IMR-90 (cell line): Measurements from ENCODE around the gene IGFBPL1. TPM values are rescaled to one million over a fixed set of nuclear protein-coding genes. Genes with fewer than 3 reads are reported as not detected.

Source experiments
- ATAC-seq: fragments of 200-7000 bp; cut with Tn5 transposase; 2 replicates; pipeline ENCODE4 v1.9.1; 2020; ENCODE audit warnings: low read depth, mild to moderate bottlenecking, moderate library complexity
- BruUV-seq: library from RNA; stranded (reverse); fragments of 400-500 nt; replicated peaks from 2 replicates; lab custom pipeline; 2021; lab: Mats Ljungman, UMichigan
- CTCF ChIA-PET: fragments of 300-600 bp; formaldehyde crosslinking; extraction: SDS; loops from one replicate; lab custom pipeline; 2021; ENCODE audit warnings: antibody characterized with exemption; lab: Yijun Ruan, JAX
- POLR2A ChIA-PET: fragments of 300-600 bp; sonication (Branson Sonifier 250); formaldehyde crosslinking; loops from one replicate; lab custom pipeline; 2022; ENCODE audit warnings: antibody characterized with exemption; ENCODE audit not compliant: unreplicated experiment; lab: Charles Lee
- DNase-seq: peaks from one replicate; pipeline ENCODE4 v3.0.0; 2013
- H2AFZ ChIP-seq: replicated peaks from 2 replicates; pipeline ENCODE3; 2013; ENCODE audit warnings: low read length, mild to moderate bottlenecking; ENCODE audit not compliant: poor library complexity
- H2AK5ac ChIP-seq: 2 replicates; pipeline ENCODE4 v1.6.1; 2013; ENCODE audit warnings: low read depth, low read length, inconsistent platforms
- H2AK9ac ChIP-seq: replicated peaks from 2 replicates; pipeline ENCODE3; 2013; ENCODE audit warnings: mild to moderate bottlenecking, low read depth, low read length, moderate library complexity; ENCODE audit not compliant: poor library complexity
- H2BK120ac ChIP-seq: 2 replicates; pipeline ENCODE4 v1.6.1; 2013; ENCODE audit warnings: low read depth, low read length, inconsistent platforms
- H2BK15ac ChIP-seq: 3 replicates; pipeline ENCODE4 v1.6.1; 2013; ENCODE audit warnings: low read depth, low read length, inconsistent platforms
- H2BK20ac ChIP-seq: 2 replicates; pipeline ENCODE4 v1.6.1; 2013; ENCODE audit warnings: low read depth, mild to moderate bottlenecking, inconsistent platforms, low read length, moderate library complexity
- H2BK5ac ChIP-seq: 2 replicates; pipeline ENCODE4 v1.6.1; 2013; ENCODE audit warnings: mild to moderate bottlenecking, low read depth, low read length, inconsistent platforms; ENCODE audit not compliant: poor library complexity, severe bottlenecking
- H3K14ac ChIP-seq: replicated peaks from 2 replicates; pipeline ENCODE4 v1.6.1; 2013; ENCODE audit warnings: low read depth, low read length, inconsistent platforms
- H3K18ac ChIP-seq: 2 replicates; pipeline ENCODE4 v1.6.1; 2013; ENCODE audit warnings: low read depth, low read length, control low read depth
- H3K23ac ChIP-seq: 2 replicates; pipeline ENCODE4 v1.6.1; 2013; ENCODE audit warnings: low read depth, low read length, inconsistent platforms
- H3K27ac ChIP-seq: 2 replicates; pipeline ENCODE4 v1.5.1; 2013; ENCODE audit warnings: mild to moderate bottlenecking, control low read depth, low read length; ENCODE audit not compliant: insufficient read depth
- H3K27me3 ChIP-seq: 2 replicates; pipeline ENCODE4 v1.6.1; 2013; ENCODE audit warnings: low read length; ENCODE audit not compliant: control insufficient read depth, insufficient read depth
- H3K36me3 ChIP-seq: 2 replicates; pipeline ENCODE4 v1.6.1; 2013; ENCODE audit warnings: low read length, mixed read lengths; ENCODE audit not compliant: control insufficient read depth, insufficient read depth
- H3K4ac ChIP-seq: 2 replicates; pipeline ENCODE4 v1.6.1; 2013; ENCODE audit warnings: low read depth, low read length, inconsistent platforms
- H3K4me1 ChIP-seq: 2 replicates; pipeline ENCODE4 v1.6.1; 2013; ENCODE audit warnings: low read length, mixed read lengths; ENCODE audit not compliant: control insufficient read depth, insufficient read depth
- H3K4me2 ChIP-seq: 2 replicates; pipeline ENCODE4 v1.6.1; 2013; ENCODE audit warnings: low read depth, mild to moderate bottlenecking, control low read depth, low read length, moderate library complexity
- H3K4me3 ChIP-seq: 2 replicates; pipeline ENCODE4 v1.5.1; 2013; ENCODE audit warnings: low read depth, mild to moderate bottlenecking, control low read depth, low read length, moderate library complexity; ENCODE audit not compliant: insufficient read depth
- H3K56ac ChIP-seq: 2 replicates; pipeline ENCODE4 v1.6.1; 2013; ENCODE audit warnings: low read length, inconsistent platforms; ENCODE audit not compliant: insufficient read depth; ENCODE audit errors: extremely low read depth
- H3K79me1 ChIP-seq, 2 experiments: 2 replicates each; pipeline ENCODE4 v1.6.1; 2013; ENCODE audit warnings: low read length in 2 of 2, inconsistent platforms in 1 of 2, low read depth in 1 of 2
- H3K9ac ChIP-seq: 2 replicates; pipeline ENCODE4 v1.6.1; 2013; ENCODE audit warnings: low read depth, low read length, control low read depth
- H3K9me1 ChIP-seq: 2 replicates; pipeline ENCODE4 v1.6.1; 2013; ENCODE audit warnings: low read length, inconsistent platforms; ENCODE audit not compliant: insufficient read depth
- H3K9me3 ChIP-seq: 2 replicates; pipeline ENCODE4 v1.6.1; 2013; ENCODE audit warnings: low read length; ENCODE audit not compliant: control insufficient read depth, insufficient read depth
- H4K20me1 ChIP-seq: 2 replicates; pipeline ENCODE4 v1.6.1; 2013; ENCODE audit warnings: low read length, inconsistent platforms; ENCODE audit not compliant: insufficient read depth
- H4K5ac ChIP-seq: 2 replicates; pipeline ENCODE4 v1.6.1; 2013; ENCODE audit warnings: mild to moderate bottlenecking, low read depth, low read length, control low read depth
- H4K8ac ChIP-seq, 2 experiments: 2 replicates each; pipeline ENCODE4 v1.6.1; 2013; ENCODE audit warnings: low read depth in 2 of 2, low read length in 2 of 2, control low read depth in 1 of 2, inconsistent platforms in 1 of 2
- H4K91ac ChIP-seq: 2 replicates; pipeline ENCODE4 v1.6.1; 2013; ENCODE audit warnings: low read depth, low read length, inconsistent platforms; ENCODE audit not compliant: insufficient read depth
- MAFK ChIP-seq: IDR thresholded peaks from 2 replicates; pipeline ENCODE4 v1.6.1; 2012; ENCODE audit warnings: low read depth, low read length, improper control_type of control experiment
- MAZ ChIP-seq: IDR thresholded peaks from 2 replicates; pipeline ENCODE4 v1.6.1; 2012; ENCODE audit warnings: low read depth, mild to moderate bottlenecking, low read length, improper control_type of control experiment, moderate library complexity, borderline replicate concordance
- MXI1 ChIP-seq: IDR thresholded peaks from 2 replicates; pipeline ENCODE4 v1.6.1; 2012; ENCODE audit warnings: low read depth, mild to moderate bottlenecking, low read length, moderate library complexity, borderline replicate concordance
- NFE2L2 ChIP-seq: fragments of 150-350 bp; IDR thresholded peaks from 2 replicates; pipeline ENCODE4 v1.6.1; 2016; ENCODE audit warnings: low read depth, mild to moderate bottlenecking, low read length
- RAD21 ChIP-seq: IDR thresholded peaks from 2 replicates; pipeline ENCODE4 v1.6.1; 2012; ENCODE audit warnings: low read length, improper control_type of control experiment
- RCOR1 ChIP-seq: IDR thresholded peaks from 2 replicates; pipeline ENCODE4 v1.6.1; 2012; ENCODE audit warnings: mild to moderate bottlenecking, low read length, improper control_type of control experiment; ENCODE audit not compliant: insufficient replicate concordance
- USF2 ChIP-seq: fragments of 150-350 bp; IDR thresholded peaks from 2 replicates; pipeline ENCODE4 v1.6.1; 2017; ENCODE audit warnings: mild to moderate bottlenecking, antibody characterized with exemption, low read length, low read depth
- WGBS, 2 experiments: methylation state at CpG; one replicate each; pipeline versions ENCODE4 v1.1.5 to v1.1.7; 2013; ENCODE audit warnings: missing lambda C conversion rate in 2 of 2; ENCODE audit not compliant: insufficient read length in 1 of 2; ENCODE audit errors: extremely low coverage in 2 of 2; 5-methylcytosine and 5-hydroxymethylcytosine counted together
- dilution Hi-C: fragments of 300-500 bp; cut with HindIII; formaldehyde crosslinking; loops from one replicate; pipeline ENCODE4 v1.14.3; 2018; ENCODE audit warnings: low sequenced_read_pairs; ENCODE audit not compliant: unreplicated experiment
- in situ Hi-C: fragments of 300-500 bp; cut with MboI; formaldehyde crosslinking; loops from 3 replicates; pipeline ENCODE4 v1.14.3; 2019; ENCODE audit warnings: low sequenced_read_pairs, inconsistent platforms, mixed read lengths
- intact Hi-C: fragments of 100-400 bp; cut with micrococcal nuclease; formaldehyde crosslinking; loops from 2 replicates; pipeline ENCODE4 v1.10.0; 2022
- polyA plus RNA-seq, 3 experiments: library from polyadenylated mRNA; depleted of rRNA; stranded (reverse); fragments of >200 nt; gene quantifications; 2 replicates each; pipeline ENCODE4 v1.2.3, GENCODE V29; 2012; ENCODE audit warnings: low replicate concordance in 1 of 3
- total RNA-seq: library from RNA; depleted of rRNA; stranded (reverse); fragments of >200 nt; gene quantifications from 2 replicates; pipeline ENCODE4 v1.2.3, GENCODE V29; 2012
- TF ChIP-seq, protein P1 (sequence below): fragments of 150-350 bp; IDR thresholded peaks from 2 replicates; pipeline ENCODE4 v1.6.1; 2016; ENCODE audit warnings: low read depth, mild to moderate bottlenecking, low read length, moderate library complexity, borderline replicate concordance

The IGFBPL1 gene
- total and polyA plus RNA-seq, 2 of the 4 experiments (the other 2 are of a cell fraction): not detected

DNA sequence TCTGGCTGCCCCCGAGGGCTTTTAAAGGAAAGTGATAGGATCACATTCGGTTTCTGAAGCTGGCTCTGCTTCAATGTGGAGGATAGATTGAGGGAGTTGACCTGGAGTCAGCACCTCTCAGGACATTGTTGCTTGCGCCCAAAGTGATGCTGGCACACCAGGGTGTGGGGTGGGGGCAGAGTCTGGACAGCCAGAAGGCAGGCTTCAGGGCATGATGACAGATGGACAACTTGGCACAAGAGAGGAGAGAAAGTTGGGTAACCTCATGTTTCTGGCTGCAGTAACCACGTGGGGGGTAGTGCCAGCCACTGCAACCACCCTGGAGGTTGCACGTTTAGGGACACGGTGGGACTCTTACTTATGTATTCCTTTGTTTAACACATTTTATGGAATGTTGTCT is 22.3 kb downstream of the IGFBPL1 start:
- Histone ChIP-seq H2AK5ac (no peak overlapping the region), H4K8ac (no peak overlapping the region), H2BK20ac (no peak overlapping the region), H2BK15ac (no peak overlapping the region), H4K20me1 (peaks cover 3% of the 10 kb centered on the region), H3K27me3 (peaks cover 41% of the 10 kb centered on the region), H3K9ac (no peak overlapping the region), H2BK120ac (no peak overlapping the region), H3K4me3 (no peak overlapping the region), H4K5ac (no peak overlapping the region), H2AFZ (peak overlapping the region; percentile 45), H3K9me1 (no peaks in the 10 kb centered on the region; the same call in 1 of the 2 replicates), H3K9me3 (no peaks in the 10 kb centered on the region), H3K14ac (no peak overlapping the region), H3K23ac (no peak overlapping the region), H3K27ac (no peak overlapping the region), H3K56ac (no peak overlapping the region), H3K18ac (no peak overlapping the region), H2BK5ac (no peak overlapping the region), H3K4me2 (no peak overlapping the region), H2AK9ac (no peak overlapping the region), H4K91ac (no peak overlapping the region), H3K79me1 (peaks cover 4 to 14% of the 10 kb centered on the region in 2 experiments; a peak in 2 of 4 replicates), H3K36me3 (peaks cover 6% of the 10 kb centered on the region), H3K4me1 (peaks cover 2% of the 10 kb centered on the region; the same call in 1 of the 2 replicates), H3K4ac (no peak overlapping the region)
- dilution Hi-C loops: no loop called here
- ChIA-PET CTCF (no interaction called here), POLR2A (no interaction called here)
- no TSS peak for BruUV-seq
- in situ Hi-C loops: no loop called here
- intact Hi-C loops: loop anchor here (5.0 to 10.0 kb wide), 4 partner anchors 63 to 917 kb away; partner anchors contain the start of gene POLR1E
- TF ChIP-seq RAD21 (no peak), RCOR1 (no peak), NFE2L2 (no peak), MAFK (no peak), MXI1 (no peak), USF2 (no peak), MAZ (no peak)
- TF ChIP-seq, protein P1, sequence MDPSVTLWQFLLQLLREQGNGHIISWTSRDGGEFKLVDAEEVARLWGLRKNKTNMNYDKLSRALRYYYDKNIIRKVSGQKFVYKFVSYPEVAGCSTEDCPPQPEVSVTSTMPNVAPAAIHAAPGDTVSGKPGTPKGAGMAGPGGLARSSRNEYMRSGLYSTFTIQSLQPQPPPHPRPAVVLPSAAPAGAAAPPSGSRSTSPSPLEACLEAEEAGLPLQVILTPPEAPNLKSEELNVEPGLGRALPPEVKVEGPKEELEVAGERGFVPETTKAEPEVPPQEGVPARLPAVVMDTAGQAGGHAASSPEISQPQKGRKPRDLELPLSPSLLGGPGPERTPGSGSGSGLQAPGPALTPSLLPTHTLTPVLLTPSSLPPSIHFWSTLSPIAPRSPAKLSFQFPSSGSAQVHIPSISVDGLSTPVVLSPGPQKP: no peak
- ATAC-seq (no peak), DNase-seq (no peak)
- 89% methylated on average over 1 of the region's 6 CpGs; no CpG with 5 or more reads in 1 of the 2 experiments for WGBS, 2 experiments
